Measurements from ENCODE around the gene SATB2.

- no peak for TF ChIP-seq CTCF (IDR thresholded peaks at IDR 0.05)
- TF ChIP-seq NR1H2 (CRISPR knock-in tag; IDR thresholded peaks at IDR 0.05), result no peak
- no peak for TF ChIP-seq ERG (CRISPR knock-in tag; IDR thresholded peaks at IDR 0.05)
- TF ChIP-seq NR2C2 (CRISPR knock-in tag; IDR thresholded peaks at IDR 0.05), result no peak
- no peak for TF ChIP-seq ZNF232 (CRISPR knock-in tag; IDR thresholded peaks at IDR 0.05)
- TF ChIP-seq MAX (CRISPR knock-in tag; IDR thresholded peaks at IDR 0.05), result no peak
- TF ChIP-seq ZMAT4 (CRISPR knock-in tag; IDR thresholded peaks at IDR 0.05), result no peak
- TF ChIP-seq FOXP1 (CRISPR knock-in tag; IDR thresholded peaks at IDR 0.05; ENCODE audit: borderline replicate concordance), result no peak
- TF ChIP-seq TCF7 (CRISPR knock-in tag; IDR thresholded peaks at IDR 0.05; ENCODE audit: low read depth), result no peak
- TF ChIP-seq E2F1 (CRISPR knock-in tag; IDR thresholded peaks at IDR 0.05), result no peak
- no peak for TF ChIP-seq ETV6 (CRISPR knock-in tag; IDR thresholded peaks at IDR 0.05)
- no peak for TF ChIP-seq PRDM15 (CRISPR knock-in tag; IDR thresholded peaks at IDR 0.05)
- TF ChIP-seq ATF3 (CRISPR knock-in tag; conservative IDR thresholded peaks at IDR 0.05), result no peak
- no peak for TF ChIP-seq IRF1 (CRISPR knock-in tag; IDR thresholded peaks at IDR 0.05)
These were observed 146.8 kb downstream of the SATB2 start for GRCh38 chr2:199310771-199311585.

Data from WTC11 (cell line).